Measurements from ENCODE around the gene PAX8.

Gene PAX8

DNA sequence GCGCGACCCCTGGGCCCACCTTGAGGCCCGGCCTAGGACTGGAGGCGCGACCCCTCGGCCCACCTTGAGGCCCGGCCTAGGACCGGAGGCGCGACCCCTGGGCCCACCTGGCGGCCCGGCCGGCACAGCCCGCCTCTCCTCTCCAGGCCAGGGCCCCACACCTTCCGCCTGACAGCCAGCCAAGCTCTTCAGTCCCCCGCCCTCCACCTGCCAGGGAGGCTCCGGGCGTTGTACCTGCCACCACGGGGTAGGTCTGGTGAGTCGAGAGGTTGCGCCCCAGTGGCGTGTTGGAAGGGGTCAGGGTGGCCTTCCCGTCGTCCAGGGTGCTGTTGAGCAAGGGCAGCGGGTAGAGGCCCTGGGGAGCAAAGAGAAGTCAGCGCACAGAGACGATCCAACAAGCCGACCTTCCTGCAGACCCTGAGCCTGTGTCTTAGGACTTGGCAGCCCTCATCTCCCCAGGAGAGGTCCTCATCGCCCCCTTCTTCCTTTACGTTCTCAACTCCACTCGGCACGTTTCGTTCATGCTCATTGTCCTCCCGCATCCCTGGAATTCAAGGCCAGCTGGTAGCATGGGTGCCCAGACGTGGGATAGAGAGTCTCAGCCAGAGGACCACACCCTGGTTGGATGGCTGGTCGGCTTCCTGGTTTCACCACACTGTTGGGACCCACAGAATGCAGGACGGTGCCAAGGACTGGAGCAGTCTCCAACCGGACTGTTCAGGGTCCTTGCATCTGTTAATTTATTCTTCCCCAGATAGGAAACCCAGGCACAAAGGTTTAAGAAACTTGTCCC lies 42.2 kb downstream of the PAX8 start:
- DNase-seq (ENCODE audit: low spot score): no peak

DNA sequence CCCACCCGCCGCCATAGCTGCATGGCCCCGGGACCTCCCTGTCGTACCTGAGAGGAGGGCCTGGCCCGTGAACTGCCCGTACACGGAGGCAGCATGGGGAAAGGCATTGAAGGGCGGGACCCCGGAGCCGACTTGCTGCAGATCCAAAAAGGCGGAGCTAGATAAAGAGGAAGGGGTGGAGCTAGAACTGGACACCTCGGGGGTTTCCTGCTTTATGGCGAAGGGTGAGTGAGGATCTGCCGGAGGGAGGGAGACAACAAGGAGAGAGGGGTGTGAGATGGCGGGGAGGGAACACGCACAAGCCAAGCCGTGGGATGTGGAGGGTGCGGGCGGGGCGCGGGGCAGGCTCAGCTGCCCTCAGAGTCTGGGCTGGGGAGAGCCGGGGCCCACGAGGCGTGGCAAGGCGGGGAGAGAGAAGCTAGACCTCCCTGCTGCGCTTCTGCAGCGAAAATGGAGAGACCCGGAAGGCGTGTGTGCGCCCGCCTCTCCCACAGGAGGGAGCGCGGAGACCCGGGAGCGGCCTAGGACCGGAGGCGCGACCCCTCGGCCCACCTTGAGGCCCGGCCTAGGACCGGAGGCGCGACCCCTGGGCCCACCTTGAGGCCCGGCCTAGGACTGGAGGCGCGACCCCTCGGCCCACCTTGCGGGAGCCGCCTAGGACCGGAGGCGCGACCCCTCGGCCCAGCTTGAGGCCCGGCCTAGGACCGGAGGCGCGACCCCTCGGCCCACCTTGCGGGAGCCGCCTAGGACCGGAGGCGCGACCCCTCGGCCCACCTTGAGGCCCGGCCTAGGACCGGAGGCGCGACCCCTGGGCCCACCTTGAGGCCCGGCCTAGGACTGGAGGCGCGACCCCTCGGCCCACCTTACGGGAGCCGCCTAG lies 43.1 kb downstream of the PAX8 start:
- peak; percentile 51 for DNase-seq (ENCODE audit: low spot score)

DNA sequence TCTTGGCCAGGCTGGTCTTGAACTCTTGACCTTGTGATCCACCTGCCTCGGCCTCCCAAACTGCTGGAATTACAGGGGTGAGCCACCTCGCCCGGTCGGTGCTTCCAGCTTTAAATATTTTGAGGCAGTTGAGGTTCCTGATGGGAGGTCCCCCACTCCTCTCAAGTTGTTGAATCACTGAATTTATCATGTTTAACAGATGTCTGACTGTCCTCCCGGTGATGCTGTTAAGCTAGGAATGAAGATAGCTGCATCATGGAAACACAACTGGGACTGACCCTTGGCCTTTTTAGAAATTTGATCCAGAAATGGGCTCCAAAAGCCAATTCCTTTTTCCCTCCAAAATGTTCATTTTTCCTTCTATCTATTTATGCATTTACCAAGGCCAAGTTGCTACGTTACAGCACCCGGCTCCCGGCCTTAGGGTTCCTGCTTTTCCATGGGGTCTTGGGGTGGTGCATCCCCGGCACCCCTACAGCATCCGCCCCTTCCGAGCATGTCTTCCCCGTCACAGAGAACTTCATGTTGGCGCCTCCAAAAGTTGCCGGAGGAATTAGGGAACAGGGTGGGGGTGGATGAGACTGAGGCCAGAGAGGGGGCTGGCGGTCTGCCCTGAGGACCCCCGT lies 43.9 kb downstream of the PAX8 start:
- DNase-seq (ENCODE audit: low spot score): no peak

DNA sequence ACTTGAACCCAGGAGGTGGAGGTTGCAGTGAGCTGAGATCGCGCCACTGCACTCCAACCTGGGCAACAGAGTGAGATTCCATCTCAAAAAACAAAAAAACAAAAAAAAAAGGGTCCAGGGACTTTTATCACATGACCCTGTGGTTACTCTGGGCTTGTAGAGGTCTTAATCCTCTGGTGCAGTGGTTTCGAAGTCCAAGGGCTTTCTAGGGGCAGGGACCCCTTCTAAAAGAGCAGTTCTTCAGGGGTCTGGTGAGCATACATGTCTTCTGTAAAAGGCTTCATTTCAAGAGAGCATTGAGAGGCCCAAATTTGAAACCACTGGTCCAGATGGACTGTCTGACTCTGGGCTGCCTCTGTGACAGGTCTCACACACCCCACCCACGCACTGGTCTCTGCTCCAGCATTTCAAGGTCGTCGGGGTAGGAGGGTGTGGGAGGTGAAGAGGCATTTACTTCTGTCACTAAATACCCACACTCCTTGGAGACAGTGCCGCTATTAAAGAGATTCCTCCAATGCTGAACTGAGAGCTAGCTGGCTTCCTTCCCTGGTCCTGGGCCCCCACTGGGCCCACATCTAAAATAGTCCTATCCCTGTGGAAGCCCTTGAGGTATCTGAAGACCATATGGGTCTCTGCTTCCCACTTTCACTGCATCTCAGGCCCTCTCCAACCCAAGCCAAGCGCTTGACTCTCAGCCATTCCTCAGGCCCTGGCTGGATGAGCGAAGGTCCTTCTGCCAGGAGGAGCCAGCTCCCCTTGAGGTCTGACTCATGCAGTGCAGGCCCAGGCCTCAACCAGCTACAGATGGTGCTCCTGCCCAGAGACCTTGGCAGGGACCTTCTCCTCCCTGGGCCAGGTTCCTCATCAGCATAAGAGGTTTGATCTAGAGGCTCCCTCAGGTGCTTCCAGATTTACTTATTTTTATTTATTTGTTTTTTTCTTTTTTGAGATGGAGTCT lies 44.8 kb downstream of the PAX8 start:
- DNase-seq (ENCODE audit: low spot score): no peak

DNA sequence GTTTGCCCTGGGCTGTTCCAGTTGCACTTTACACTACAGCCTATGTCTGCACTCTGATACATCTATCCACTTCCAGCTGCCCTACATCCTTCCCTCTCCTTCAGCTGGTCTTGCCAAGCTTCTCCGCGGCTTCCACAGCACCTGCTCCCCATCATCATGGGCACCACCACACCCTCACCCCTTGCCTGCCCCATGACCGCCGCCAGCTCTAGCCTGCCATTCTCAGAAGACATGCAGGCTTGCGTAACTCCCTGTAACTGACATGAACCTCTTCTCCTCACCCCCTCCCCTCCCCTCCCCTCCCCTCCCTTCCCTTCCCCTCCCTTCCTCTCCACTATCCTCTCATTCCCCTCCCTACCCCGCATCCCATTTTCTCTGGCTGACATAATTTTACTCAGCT lies 46.0 kb downstream of the PAX8 start:
- DNase-seq (ENCODE audit: low spot score): no peak

DNA sequence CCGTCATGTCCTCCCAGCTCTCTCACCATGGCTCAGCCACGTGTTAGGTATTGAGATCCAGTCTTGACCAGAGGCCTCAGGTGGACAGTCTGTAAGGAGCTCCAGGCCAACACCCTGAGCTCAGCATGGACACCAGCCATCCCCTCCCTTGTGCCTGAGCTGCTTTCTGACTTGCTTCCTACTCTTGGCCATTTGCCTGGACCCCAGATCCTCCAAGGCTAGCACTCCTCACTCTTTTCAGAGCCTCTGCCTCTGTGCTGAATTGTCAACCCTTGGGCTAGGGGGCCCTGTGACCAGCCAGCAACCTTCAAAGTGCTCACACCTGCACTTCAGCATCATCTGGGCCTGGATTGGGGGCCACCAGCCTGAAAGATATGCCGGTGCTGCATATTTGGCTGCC lies 46.6 kb downstream of the PAX8 start:
- no peak for DNase-seq (ENCODE audit: low spot score)

DNA sequence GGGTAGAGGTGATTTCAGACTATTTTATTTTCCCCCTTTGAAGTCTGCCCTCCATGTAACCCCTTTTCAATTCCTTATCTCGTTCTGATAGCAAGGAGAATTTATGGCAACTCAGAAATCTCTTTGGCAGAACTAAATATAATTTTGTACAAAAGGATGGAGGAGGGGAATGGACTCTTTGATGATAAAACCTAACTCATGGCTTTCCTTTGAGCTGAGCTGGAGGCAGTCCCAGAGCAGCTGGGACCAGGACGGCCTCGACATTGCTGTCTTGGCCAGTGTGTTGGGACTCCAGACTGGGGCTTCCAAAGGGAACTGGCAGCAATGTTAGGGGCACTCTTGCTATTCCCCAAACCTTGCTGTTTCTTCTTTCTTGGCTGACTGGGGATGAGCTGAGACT lies 47.7 kb downstream of the PAX8 start:
- no peak for DNase-seq (ENCODE audit: low spot score)

DNA sequence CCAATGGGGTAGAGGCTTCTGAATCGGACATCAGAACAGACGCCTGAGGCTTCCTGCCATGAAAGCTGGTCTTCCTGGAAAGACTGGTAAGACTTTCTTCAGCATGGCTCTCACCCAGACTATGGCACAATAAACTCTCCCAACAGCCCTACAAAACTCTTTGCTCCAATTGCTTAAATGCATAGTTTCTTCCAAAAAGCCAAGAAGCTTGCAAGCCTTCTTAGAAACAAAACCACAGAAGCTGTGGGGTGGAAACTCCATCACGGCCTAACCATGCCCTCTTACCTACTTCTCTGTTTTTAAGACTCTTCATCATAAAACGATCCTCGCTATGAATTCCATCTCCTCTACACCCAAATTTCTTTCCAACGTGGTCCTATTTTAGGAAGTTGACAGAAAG lies 48.2 kb downstream of the PAX8 start:
- no peak for DNase-seq (ENCODE audit: low spot score)

DNA sequence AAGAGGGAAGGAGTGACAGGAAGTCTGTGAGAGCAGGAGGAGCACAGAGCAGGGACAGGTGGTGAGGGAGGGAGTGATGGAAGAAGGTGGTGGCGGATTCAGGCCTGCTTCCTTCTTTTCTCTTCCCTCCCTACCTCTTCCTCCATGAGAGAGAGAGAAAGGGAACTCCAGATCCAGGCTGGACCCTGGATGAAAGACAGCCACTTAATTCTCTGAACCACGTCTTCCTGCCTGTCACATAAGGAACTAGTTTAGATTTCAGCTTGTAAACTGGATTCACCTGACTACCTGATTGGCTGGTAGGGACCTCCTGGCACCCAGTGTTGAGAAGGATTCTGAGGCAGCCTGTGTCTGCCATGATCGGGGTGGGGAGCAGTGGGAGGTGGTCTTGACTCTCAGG lies 48.9 kb downstream of the PAX8 start:
- DNase-seq (ENCODE audit: low spot score): no peak

DNA sequence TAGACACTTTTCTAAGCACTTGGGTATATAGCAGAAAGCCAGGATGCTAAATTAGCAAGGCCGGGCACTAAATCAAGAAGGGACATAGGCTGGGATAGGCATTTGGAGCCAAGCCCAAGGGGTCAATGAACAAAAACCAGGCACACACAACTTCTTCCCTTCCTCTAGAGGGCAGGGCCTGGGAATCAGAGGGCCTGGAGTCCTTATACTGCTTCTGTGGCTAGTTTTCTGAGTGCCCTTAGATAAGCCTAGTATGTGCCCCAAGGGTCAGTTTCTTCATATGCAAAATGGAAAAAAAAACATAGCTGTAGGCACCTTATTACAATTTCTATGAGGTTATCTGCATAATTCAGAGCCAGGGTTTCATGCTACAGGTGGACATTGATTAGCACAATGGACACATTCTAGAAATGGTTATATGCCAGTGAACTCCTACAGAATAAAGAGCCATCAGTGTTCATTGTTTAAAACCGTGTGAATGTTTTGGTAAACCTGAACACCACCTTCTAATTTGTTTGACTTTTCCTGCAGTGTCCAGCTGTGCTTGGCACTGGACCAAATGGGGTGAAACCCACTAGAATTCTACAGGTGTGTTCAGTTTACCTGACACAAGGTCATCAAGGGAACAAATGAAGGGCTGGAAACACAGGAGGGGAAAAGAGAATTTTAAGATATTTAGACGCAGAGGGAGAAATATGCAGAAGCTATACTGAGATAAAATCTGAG lies 49.6 kb downstream of the PAX8 start:
- no peak for DNase-seq (ENCODE audit: low spot score)

DNA sequence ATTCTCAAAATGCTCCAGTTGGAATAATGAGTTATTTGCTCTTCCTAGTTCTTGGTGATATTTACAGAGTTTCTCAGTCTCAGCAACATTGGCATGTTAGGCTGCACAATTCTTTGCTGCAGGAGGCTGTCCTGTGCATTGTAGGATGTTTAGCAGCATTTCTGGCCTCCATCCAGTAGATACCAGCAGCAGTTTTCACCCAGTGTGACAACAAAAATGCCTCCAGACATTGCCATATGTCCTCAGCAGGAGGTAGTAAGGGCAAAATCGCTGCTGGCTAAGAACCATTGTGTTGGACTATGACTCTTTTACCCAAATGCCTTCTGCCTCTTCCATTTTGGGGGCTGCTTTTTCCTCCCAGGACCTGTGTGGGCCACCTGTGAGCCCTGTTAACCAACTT lies 50.4 kb downstream of the PAX8 start:
- DNase-seq (ENCODE audit: low spot score): no peak

DNA sequence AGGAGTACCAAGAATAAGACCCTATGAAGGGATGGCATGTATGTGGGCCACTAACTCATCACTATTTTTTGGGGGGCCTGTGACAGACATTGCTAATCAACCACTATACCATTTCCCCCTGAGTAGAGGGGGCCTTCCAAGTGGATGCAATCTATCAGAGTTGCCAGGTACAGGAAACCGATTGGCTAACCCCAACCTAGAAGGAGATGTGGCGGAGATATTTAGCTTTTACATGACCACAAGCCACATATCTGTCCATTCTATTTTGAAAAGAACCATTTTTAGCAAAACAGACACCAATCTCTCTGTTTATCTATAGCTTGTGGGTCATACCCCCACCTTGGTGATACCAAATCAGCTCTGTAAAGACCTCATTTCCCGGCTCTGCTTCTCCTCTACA lies 51.0 kb downstream of the PAX8 start:
- no peak for DNase-seq (ENCODE audit: low spot score)

DNA sequence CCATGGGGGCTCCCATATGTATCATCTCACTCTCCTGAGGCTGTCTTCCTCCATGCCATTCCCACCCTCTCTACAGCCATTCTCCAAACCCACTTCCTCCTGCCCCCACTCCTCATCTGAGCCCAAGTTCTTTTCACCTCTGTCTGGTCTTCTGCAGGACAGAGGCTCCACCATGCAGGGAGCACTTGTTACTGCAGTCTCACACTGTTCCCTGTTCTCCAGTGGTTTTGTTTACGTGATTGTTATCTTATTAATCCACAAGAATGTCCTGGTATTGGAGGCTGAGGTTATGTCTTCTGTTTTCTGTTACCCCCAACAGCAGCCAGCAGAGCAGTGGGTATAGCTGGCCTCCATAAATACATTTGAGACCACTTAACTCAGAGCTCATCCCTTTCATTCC lies 51.4 kb downstream of the PAX8 start:
- DNase-seq (ENCODE audit: low spot score): no peak

DNA sequence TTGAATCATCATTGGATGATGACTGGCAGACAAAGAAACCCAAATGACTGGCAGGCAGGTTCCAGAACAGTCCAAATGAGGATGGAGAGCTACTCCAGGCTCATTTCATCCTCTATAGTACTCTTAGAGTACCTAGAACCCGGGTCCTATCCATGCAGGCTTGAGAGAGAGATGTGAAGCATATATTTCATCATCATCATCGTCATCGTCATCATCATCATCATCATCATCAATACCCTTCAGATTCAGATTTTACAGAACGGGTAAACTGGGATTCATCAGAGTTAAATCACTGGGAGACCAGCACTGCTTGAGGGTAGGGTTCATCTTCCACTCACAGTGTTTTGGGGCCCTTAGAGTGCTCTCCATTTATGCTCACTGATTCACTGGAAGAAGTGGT lies 52.3 kb downstream of the PAX8 start:
- DNase-seq (ENCODE audit: low spot score): no peak

DNA sequence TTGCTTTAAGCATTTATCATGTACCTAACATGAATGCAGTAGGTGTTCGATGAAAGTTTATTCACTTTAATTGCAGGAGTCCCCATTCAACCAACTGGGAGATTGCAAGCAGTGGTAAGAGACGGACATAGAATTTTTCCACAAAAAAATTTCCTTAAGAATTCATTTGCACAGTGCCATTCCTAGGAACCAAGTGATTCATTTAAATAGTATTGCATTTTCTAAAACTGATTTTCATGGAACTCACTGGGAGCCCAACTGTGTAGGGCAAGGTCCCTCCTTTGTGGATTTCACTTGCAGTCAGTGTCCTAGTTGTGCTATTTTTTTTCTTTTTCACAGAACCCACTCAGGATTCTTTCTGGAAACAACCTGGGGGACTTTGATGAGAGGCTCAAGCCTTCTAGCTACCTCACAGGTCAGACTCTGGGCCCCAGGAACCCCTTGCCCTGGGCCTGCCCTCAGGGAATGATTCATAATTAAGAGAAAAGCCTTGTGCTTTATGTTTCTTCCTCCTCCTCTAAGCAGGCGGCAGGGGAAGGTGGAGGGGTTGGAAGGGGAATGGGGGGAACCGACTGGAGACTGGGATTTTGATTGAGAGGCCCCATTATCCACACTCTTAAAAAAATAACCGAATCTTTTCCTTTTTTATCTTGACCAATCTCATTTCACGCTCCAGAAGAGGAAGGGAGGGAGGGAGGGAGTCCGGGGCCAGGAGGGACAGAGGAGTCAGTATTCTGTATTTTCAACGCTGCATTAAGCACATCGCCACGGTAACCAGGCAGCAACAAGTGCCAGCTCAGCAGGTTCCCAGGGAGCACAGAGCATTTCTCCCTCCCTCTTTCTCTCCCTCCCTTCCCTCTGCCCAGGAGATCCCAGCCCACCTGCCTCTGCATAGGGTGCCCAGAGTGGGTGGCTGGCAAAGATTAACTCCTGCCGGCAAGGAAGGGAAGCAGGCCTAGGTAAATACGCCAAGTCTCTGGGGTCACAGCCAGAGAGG lies 53.2 kb downstream of the PAX8 start:
- DNase-seq (ENCODE audit: low spot score): no peak

DNA sequence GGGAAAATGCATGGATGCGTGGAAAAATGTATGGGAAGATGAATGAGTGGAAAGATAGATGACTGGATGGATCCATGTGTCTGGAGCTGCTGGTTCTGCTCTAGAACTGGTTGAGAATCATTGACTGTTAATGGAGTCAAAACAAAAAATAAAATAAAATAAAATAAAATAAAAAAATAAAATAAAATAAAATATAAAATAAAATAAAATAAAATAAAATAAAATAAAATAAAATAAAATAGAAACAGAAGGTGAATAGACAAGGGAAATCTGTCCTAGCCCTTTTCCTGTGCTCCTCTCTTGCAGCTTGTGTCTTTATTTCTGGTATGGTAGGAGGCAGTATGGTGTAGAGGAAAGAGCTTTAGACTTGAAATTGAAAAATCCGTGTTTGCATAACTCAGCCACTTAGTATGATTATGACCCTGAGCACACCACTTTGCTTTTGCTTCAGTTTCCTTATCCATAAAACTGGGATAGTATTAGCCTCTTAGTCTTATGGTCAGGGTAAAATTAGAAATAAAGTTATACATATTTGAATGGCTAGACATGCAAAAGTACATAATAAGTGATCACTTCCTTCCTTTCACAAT lies 54.0 kb downstream of the PAX8 start:
- no peak for DNase-seq (ENCODE audit: low spot score)

DNA sequence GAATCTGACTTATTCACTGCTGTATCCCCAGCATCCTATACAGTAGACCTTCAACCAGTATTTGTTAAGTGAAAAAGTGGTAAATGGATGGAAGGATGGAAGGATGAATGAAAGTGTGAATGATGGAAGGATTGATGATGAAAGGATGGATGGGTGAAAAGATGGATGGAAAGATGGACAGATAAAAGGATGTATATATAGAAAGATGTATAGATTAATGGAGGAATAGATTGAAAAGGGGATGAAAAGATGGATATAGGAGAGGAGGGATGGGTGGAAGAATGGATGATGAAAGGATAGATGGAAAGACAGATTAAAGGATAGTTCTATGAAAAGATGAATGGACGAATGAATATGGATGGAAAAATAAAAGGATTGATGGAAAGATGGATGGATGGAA lies 54.9 kb downstream of the PAX8 start:
- no peak for DNase-seq (ENCODE audit: low spot score)

DNA sequence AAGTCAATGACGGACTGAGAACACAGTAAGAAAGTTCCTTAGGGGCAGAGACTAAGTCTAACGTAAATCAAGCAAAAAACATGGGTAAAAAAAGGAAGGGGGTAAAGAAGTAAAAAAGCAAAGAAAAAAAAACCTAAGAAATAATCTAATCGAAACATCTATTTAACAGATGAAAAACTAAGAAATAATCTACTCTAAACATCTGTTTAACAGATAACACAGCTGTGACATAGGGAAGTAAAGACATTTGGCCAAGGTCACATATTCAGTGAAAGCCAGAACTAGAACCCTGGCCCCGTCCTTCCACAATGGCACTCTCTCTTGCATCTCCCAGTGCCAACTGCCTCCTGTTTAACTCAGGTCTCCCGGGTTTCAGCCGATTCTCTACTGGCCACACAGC lies 56.9 kb downstream of the PAX8 start:
- DNase-seq (ENCODE audit: low spot score): no peak

DNA sequence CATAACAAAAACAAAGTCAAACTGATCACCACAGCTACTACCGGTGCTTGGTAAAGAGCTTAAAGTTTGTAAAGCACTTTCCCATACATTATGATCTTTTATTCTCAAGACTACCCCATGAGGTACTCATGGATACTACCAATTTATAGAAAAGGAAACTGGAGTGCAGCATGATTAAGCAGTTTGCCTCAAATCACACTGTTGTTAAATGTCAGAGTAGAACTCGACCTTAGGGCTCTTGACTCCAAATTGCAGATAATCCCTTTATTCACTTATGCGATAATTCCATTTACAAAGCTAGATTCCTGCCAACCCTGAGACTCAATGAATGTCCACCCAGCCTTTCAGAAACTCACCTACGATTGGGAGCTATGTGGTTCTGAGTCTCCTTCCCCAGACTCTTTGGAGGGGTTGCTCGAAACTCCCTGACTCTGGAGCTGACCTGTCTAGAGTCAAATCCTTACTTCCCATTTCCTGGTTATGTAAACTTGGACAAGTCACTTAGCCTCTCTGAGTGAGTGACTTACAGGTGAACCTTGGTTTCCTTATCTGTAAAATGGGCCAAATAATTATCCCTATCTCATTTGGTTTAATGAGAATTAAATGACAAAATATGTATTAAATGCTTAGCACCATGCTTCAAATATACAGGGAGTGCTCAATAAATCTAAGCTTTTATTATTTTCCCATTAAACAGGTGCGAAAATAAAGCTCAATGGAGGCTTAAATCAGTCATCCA lies 57.6 kb downstream of the PAX8 start:
- DNase-seq (ENCODE audit: low spot score): no peak

All from hematopoietic multipotent progenitor cell treated with erythropoietin and hydrocortisone succinate and interleukin-3 and kit ligand, for 15 days (in vitro differentiated cells).